ENCODE data around the gene TRIM23. TPM values are rescaled to one million over a fixed set of nuclear protein-coding genes. Genes with fewer than 3 reads are reported as not detected.

TRIM23 gene
- total RNA-seq, 1 donor from 2014 or later: 20.3 TPM

GRCh38 chr5:65566505-65566904 is 57.6 kb downstream of the TRIM23 start:
- no peak for DNase-seq (ENCODE audit: low read depth, low spot score)

GRCh38 chr5:65563777-65564176 is 60.4 kb downstream of the TRIM23 start:
- no peak for DNase-seq (ENCODE audit: low read depth, low spot score)

- DNase-seq (ENCODE audit: low read depth, low spot score): peak; percentile 87
These were observed 61.1 kb downstream of the TRIM23 start, which contains the start of the genes CENPK and PPWD1 for GRCh38 chr5:65562731-65563701. CENPK (minus strand) TSS chr5:65563168; CDS start chr5:65554907, 8,261 bp downstream. PPWD1 (plus strand) TSS chr5:65563296; CDS start chr5:65563311, 15 bp downstream.

- DNase-seq (ENCODE audit: low read depth, low spot score): no peak
These were observed 67.4 kb downstream of the TRIM23 start for GRCh38 chr5:65556718-65557117.

- no peak for DNase-seq (ENCODE audit: low read depth, low spot score)
These were observed 68.0 kb downstream of the TRIM23 start for GRCh38 chr5:65556181-65556580.

GRCh38 chr5:65555287-65555686 is 68.8 kb downstream of the TRIM23 start:
- no peak for DNase-seq (ENCODE audit: low read depth, low spot score)

- no peak for DNase-seq (ENCODE audit: low read depth, low spot score)
These were observed 70.2 kb downstream of the TRIM23 start for GRCh38 chr5:65553941-65554340.

GRCh38 chr5:65548281-65548680 is 75.9 kb downstream of the TRIM23 start:
- DNase-seq (ENCODE audit: low read depth, low spot score): no peak

- DNase-seq (ENCODE audit: low read depth, low spot score): no peak
These were observed 78.0 kb downstream of the TRIM23 start for GRCh38 chr5:65546141-65546540.

GRCh38 chr5:65544473-65544872 is 79.7 kb downstream of the TRIM23 start:
- no peak for DNase-seq (ENCODE audit: low read depth, low spot score)

- DNase-seq (ENCODE audit: low read depth, low spot score): no peak
These were observed 84.3 kb downstream of the TRIM23 start for GRCh38 chr5:65539827-65540226.

Other genes starting within 250 kb of the TRIM23 start
- 73.1 and 117 TPM in 2 replicates for gene ADAMTS6, start 142.4 kb downstream of the TRIM23 start, total RNA-seq
- gene CENPK, start 61.2 kb downstream of the TRIM23 start, total RNA-seq: 17.8 and 22.3 TPM in 2 replicates
- gene PPWD1, start 61.0 kb downstream of the TRIM23 start, total RNA-seq: 29.9 and 44.7 TPM in 2 replicates
- gene SHLD3, start 694 bp upstream of the TRIM23 start, total RNA-seq: 3.9 and 5.5 TPM in 2 replicates
- 24.5 and 25.1 TPM in 2 replicates for gene TRAPPC13, start 694 bp upstream of the TRIM23 start, total RNA-seq
- 11.8 and 17.1 TPM in 2 replicates for gene SGTB, start 97.8 kb upstream of the TRIM23 start, total RNA-seq
- gene NLN, start 97.9 kb upstream of the TRIM23 start, total RNA-seq: 46.0 and 73.0 TPM in 2 replicates